Gastrocnemius medialis (tissue), 4 donors: ENCODE measurements around the gene PRR5L. TPM values are rescaled to one million over a fixed set of nuclear protein-coding genes. Genes with fewer than 3 reads are reported as not detected.

ENCODE experiments used
- ATAC-seq, 2 donors: fragments of 150-250 bp; one replicate each; pipeline ENCODE4 v1.9.1; 2016
- DNase-seq, 2 donors: peaks; one replicate each; pipeline ENCODE4 v3.0.0-alpha.2; 2019
- H3K27ac ChIP-seq, 4 donors: fragments of 200-600 bp; sonication (generic); 1 replicate in 1 of 4; 2 replicates in 3 of 4; pipeline ENCODE4 v1.5.1; 2016 to 2018; ENCODE audit warnings: mild to moderate bottlenecking in 2 of 4, moderate library complexity in 1 of 4
- H3K27me3 ChIP-seq, 3 donors: fragments of 200-600 bp; sonication (generic) in 2 of 3; 1 replicate in 1 of 3; 2 replicates in 2 of 3; pipeline versions ENCODE4 v1.5.1 to v1.6.0; 2016 to 2019; ENCODE audit warnings: mild to moderate bottlenecking in 1 of 3, moderate library complexity in 1 of 3
- H3K36me3 ChIP-seq, 2 donors: fragments of 200-600 bp; sonication (generic) in 1 of 2; one replicate each; pipeline ENCODE4 v1.5.1; 2017 to 2018
- H3K4me1 ChIP-seq, 2 donors: fragments of 200-600 bp; sonication (generic) in 1 of 2; one replicate each; pipeline ENCODE4 v1.5.1; 2016 to 2017; ENCODE audit warnings: mild to moderate bottlenecking in 2 of 2
- H3K4me3 ChIP-seq, 4 donors: fragments of 200-600 bp; sonication (generic) in 3 of 4; 1 replicate in 1 of 4; 2 replicates in 3 of 4; pipeline ENCODE4 v1.5.1; 2016 to 2019; ENCODE audit warnings: mild to moderate bottlenecking in 2 of 4
- H3K9me3 ChIP-seq, 3 donors: fragments of 200-600 bp; sonication (generic) in 2 of 3; 1 replicate in 1 of 3; 2 replicates in 2 of 3; pipeline ENCODE4 v1.5.1; 2016 to 2019
- POLR2A ChIP-seq, 2 donors: fragments of 450-650 bp; IDR thresholded peaks; one replicate each; pipeline ENCODE4 v1.6.1; 2017; ENCODE audit warnings: antibody characterized with exemption in 2 of 2, mild to moderate bottlenecking in 2 of 2, moderate library complexity in 2 of 2
- in situ Hi-C, 4 donors: fragments of 200-750 bp; cut with MboI; loops; one replicate each; pipeline versions ENCODE4 v1.15.0 to v1.8.0; 2017; ENCODE audit warnings: low sequenced_read_pairs in 4 of 4
- intact Hi-C: fragments of 100-400 bp; cut with DNase I; formaldehyde crosslinking; loops from one replicate; pipeline ENCODE4 v1.15.1; 2023; ENCODE audit warnings: low total_unique reads
- total RNA-seq, 4 donors: library from RNA; depleted of rRNA; stranded (reverse); fragments of >200 nt; gene quantifications; one replicate each; pipeline versions ENCODE4 v1.1.0 to v1.2.3, GENCODE V29; 2016
- TF ChIP-seq, protein P1 (sequence below), 5 experiments: fragments of 450-650 bp in 3 of 5; fragments of 200-600 bp in 2 of 5; sonication (generic) in 2 of 5; IDR thresholded peaks in 4 of 5; conservative IDR thresholded peaks in 1 of 5; 1 replicate in 4 of 5; 2 replicates in 1 of 5; pipeline ENCODE4 v1.5.1; 2016 to 2019; ENCODE audit warnings: antibody characterized with exemption in 5 of 5, mild to moderate bottlenecking in 3 of 5, moderate library complexity in 3 of 5

The PRR5L gene
- total RNA-seq, 4 donors from 2014 or later: 0.46 to 3.2 (median 1.2) TPM

DNA sequence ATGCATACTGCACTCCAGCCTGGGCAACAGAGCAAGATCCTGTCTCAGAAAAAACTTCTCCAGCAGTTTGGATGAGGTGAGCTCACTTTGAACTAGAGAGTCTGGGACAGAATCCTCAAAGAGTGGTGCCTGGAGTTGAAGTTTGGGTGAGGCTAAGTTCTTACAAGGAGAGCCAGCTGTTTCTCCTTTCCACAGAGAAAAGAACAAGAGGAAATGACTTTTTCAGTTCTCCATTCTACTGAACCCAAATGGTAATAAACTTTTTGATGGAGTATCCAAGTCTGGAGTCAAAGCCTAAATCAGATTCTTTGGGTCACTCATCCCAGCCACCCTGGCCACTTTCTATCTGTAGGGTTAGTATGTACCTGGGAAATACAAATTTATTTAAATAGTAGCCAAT, 111.3 kb downstream of the PRR5L start:
- intact Hi-C loops (no loop called here), in situ Hi-C loops (no loop called here)
- no peak for TF ChIP-seq POLR2A (IDR thresholded peaks at IDR 0.05)
- TF ChIP-seq, protein P1, sequence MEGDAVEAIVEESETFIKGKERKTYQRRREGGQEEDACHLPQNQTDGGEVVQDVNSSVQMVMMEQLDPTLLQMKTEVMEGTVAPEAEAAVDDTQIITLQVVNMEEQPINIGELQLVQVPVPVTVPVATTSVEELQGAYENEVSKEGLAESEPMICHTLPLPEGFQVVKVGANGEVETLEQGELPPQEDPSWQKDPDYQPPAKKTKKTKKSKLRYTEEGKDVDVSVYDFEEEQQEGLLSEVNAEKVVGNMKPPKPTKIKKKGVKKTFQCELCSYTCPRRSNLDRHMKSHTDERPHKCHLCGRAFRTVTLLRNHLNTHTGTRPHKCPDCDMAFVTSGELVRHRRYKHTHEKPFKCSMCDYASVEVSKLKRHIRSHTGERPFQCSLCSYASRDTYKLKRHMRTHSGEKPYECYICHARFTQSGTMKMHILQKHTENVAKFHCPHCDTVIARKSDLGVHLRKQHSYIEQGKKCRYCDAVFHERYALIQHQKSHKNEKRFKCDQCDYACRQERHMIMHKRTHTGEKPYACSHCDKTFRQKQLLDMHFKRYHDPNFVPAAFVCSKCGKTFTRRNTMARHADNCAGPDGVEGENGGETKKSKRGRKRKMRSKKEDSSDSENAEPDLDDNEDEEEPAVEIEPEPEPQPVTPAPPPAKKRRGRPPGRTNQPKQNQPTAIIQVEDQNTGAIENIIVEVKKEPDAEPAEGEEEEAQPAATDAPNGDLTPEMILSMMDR (IDR thresholded peaks at IDR 0.05 in 4 of 5, conservative IDR thresholded peaks at IDR 0.05 in 1 of 5): no peak
- DNase-seq: no peak
- Histone ChIP-seq H3K4me1 (no peaks in the 10 kb centered on the region), H3K36me3 (no peaks in the 10 kb centered on the region), H3K27me3 (no peaks in the 10 kb centered on the region), H3K27ac (no peak overlapping the region), H3K4me3 (no peak overlapping the region), H3K9me3 (no peaks in the 10 kb centered on the region)
- no peak for ATAC-seq

DNA sequence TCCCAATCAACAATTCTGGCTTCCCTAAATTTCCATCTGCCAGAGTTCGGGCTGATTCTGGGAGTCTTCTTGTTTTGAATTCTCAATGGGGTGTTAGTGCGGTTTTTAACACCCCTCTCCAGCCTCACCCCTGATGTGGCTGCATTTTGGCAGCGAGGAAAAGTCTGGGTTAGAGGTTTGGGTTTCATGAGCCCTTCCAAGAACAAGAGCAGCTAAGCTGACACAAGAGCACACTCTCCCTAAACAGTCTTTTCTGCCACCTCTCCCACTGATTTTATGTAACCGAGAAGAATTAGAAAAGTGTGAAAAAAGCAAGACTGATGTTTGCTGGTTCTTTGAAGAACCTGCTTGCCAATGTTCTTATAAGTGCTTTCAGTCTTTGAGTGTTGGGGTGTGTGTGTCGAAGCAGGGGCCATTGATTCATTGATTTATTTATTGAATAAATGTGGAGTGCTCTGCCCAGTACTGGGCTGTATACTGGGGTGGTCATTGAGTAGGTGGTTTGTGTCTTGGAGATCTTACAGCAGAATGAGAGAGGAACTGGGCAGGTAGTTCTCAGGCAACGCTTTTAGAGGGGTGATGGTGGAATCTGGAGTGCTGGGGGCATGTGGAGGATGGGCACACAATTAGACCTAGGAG, 112.5 kb downstream of the PRR5L start:
- TF ChIP-seq, protein P1 (IDR thresholded peaks at IDR 0.05 in 4 of 5, conservative IDR thresholded peaks at IDR 0.05 in 1 of 5): no peak
- no peak overlapping the region for H3K4me3 ChIP-seq
- no peaks in the 10 kb centered on the region for H3K9me3 ChIP-seq
- H3K36me3 ChIP-seq: no peaks in the 10 kb centered on the region
- ATAC-seq: no peak
- H3K27ac ChIP-seq: no peak overlapping the region
- no peak for DNase-seq
- H3K27me3 ChIP-seq: no peaks in the 10 kb centered on the region
- no peaks in the 10 kb centered on the region for H3K4me1 ChIP-seq
- in situ Hi-C loops (no loop called here), intact Hi-C loops (no loop called here)

DNA sequence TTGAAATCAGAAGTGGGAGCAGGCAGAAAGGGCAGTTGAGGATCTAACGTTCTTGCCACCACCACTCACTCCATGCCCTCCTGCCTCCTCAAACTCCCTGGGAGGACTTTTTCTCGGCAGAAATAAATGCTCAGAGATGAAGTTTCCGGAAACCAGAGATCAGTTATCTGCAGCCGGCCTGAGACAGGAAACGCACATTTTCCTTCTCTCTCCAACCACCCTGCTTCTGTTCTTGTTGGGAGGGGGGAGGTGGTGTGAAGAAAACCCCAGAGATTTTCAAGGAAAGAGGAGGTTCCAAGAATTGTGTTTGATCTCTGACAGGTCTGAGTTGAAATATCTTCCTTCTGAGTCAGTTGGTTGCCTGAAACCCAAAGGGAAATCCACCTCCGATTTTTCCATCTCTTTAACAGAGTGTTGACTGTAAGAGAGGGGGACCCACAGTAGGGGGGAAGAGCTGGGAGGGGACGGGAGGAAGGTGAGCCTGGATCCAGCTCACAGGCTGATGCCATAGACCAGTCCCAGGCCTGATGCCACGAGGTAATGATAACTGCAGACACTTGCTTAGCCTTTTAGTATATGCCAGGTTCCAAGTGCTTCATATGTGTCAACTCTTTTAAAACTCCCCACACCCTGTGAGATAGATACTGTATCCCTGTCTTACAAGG, 113.2 kb downstream of the PRR5L start:
- no peaks in the 10 kb centered on the region for H3K36me3 ChIP-seq
- no peak for DNase-seq
- in situ Hi-C loops (no loop called here), intact Hi-C loops (no loop called here)
- H3K4me1 ChIP-seq: no peaks in the 10 kb centered on the region
- no peaks in the 10 kb centered on the region for H3K27me3 ChIP-seq
- H3K27ac ChIP-seq: no peak overlapping the region
- TF ChIP-seq, protein P1 (IDR thresholded peaks at IDR 0.05 in 4 of 5, conservative IDR thresholded peaks at IDR 0.05 in 1 of 5): no peak
- TF ChIP-seq POLR2A (IDR thresholded peaks at IDR 0.05): no peak
- no peak overlapping the region for H3K4me3 ChIP-seq
- H3K9me3 ChIP-seq: no peaks in the 10 kb centered on the region
- ATAC-seq: no peak

DNA sequence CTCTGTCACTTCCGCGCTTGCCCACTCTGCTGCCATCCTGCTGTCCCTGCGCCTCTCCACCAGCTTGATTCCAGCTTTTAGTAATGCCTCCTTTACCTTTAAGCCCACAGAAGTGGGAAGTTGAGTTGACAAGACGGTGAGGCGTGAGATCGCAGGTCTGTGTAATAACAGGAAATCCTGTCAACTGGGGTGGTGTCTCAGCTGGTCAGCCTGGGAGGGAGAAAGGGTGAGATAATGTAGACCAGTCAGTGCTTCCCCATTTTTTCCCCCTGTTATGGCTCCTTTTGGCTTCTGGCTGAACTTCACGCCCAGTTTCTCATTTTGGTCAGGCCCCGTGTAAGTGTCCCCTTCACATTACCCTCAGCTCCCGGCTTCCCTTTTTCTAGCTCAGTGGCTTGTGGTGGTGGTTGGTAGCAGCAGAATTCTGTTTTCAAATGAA, 115.1 kb downstream of the PRR5L start:
- H3K27ac ChIP-seq: no peak overlapping the region
- intact Hi-C loops (no loop called here), in situ Hi-C loops (no loop called here)
- no peaks in the 10 kb centered on the region for H3K9me3 ChIP-seq
- no peak for TF ChIP-seq POLR2A (IDR thresholded peaks at IDR 0.05)
- TF ChIP-seq, protein P1 (IDR thresholded peaks at IDR 0.05 in 4 of 5, conservative IDR thresholded peaks at IDR 0.05 in 1 of 5): no peak
- no peaks in the 10 kb centered on the region for H3K36me3 ChIP-seq
- peak; percentile 12 to 34 for DNase-seq
- ATAC-seq: peak in 1 of 2 donors; percentile 39
- no peaks in the 10 kb centered on the region for H3K4me1 ChIP-seq
- H3K27me3 ChIP-seq: no peaks in the 10 kb centered on the region
- H3K4me3 ChIP-seq: no peak overlapping the region
